Endothelial cell of umbilical vein (primary cell): ENCODE measurements around the gene STK32A. TPM values are rescaled to one million over a fixed set of nuclear protein-coding genes. Genes with fewer than 3 reads are reported as not detected.

ENCODE experiments used
- BruUV-seq: library from RNA; stranded (reverse); fragments of 400-500 nt; replicated peaks from 2 replicates; lab custom pipeline; 2021; lab: Mats Ljungman, UMichigan
- CTCF ChIA-PET: fragments of 300-600, 350-600 bp; sonication (Branson Sonifier 250); formaldehyde crosslinking; loops from one replicate; lab custom pipeline; 2021; ENCODE audit warnings: antibody characterized with exemption, inconsistent platforms; lab: Charles Lee
- POLR2A ChIA-PET: fragments of 300-600, 350-600 bp; sonication (Branson Sonifier 250); formaldehyde crosslinking; loops from one replicate; lab custom pipeline; 2021; ENCODE audit warnings: antibody characterized with exemption, inconsistent platforms; lab: Charles Lee
- DNase-seq: peaks from one replicate; pipeline ENCODE4 v3.0.0-alpha.2; 2011; ENCODE audit warnings: low read depth, low spot score
- FAIRE-seq: peaks from 2 replicates; lab custom pipeline; 2011; peaks lifted over from hg19 to GRCh38; lab: Jason Lieb, UNC
- H2AFZ ChIP-seq: 2 replicates; pipeline ENCODE4 v1.6.0; 2012; ENCODE audit warnings: low read depth, low read length, control low read depth, inconsistent platforms
- H3K27ac ChIP-seq: 2 replicates; pipeline ENCODE4 v1.5.1; 2011; ENCODE audit warnings: low read depth, mild to moderate bottlenecking, control low read depth, low read length, moderate library complexity; ENCODE audit not compliant: insufficient read depth
- H3K27me3 ChIP-seq, 2 experiments: 2 replicates each; pipeline versions ENCODE4 v1.6.0 to v1.6.1; 2011; ENCODE audit warnings: low read length in 2 of 2, mixed read lengths in 1 of 2; ENCODE audit not compliant: control insufficient read depth in 2 of 2, insufficient read depth in 2 of 2
- H3K36me3 ChIP-seq, 2 experiments: 2 replicates in 1 of 2; 3 replicates in 1 of 2; pipeline ENCODE4 v1.5.1; 2011; ENCODE audit warnings: low read length in 2 of 2, mild to moderate bottlenecking in 1 of 2, moderate library complexity in 1 of 2; ENCODE audit not compliant: control insufficient read depth in 2 of 2, insufficient read depth in 2 of 2; ENCODE audit errors: extremely low read depth in 1 of 2
- H3K4me1 ChIP-seq: 3 replicates; pipeline ENCODE4 v1.5.1; 2011; ENCODE audit warnings: mild to moderate bottlenecking, low read length; ENCODE audit not compliant: control insufficient read depth, insufficient read depth; ENCODE audit errors: extremely low read depth
- H3K4me2 ChIP-seq: 2 replicates; pipeline ENCODE4 v1.6.1; 2011; ENCODE audit warnings: low read length, control low read depth, mixed read lengths; ENCODE audit not compliant: insufficient read depth
- H3K4me3 ChIP-seq, 3 experiments: fragments of 200-600 bp in 1 of 3; sonication (generic), shearing (Covaris generic) in 1 of 3; replicated peaks in 1 of 3; 2 replicates each; pipeline ENCODE4 v1.5.1; 2011 to 2016; ENCODE audit warnings: control low read depth in 3 of 3, low read length in 3 of 3, mild to moderate bottlenecking in 2 of 3, inconsistent platforms in 1 of 3, low read depth in 1 of 3, moderate library complexity in 1 of 3; ENCODE audit not compliant: insufficient read depth in 1 of 3
- H3K79me2 ChIP-seq: 2 replicates; pipeline ENCODE4 v1.6.0; 2012; ENCODE audit warnings: low read length, inconsistent platforms; ENCODE audit not compliant: control insufficient read depth, insufficient read depth
- H3K9ac ChIP-seq: replicated peaks from 2 replicates; pipeline ENCODE3; 2011; ENCODE audit warnings: low read length, control low read depth; ENCODE audit not compliant: insufficient read depth; ENCODE audit errors: extremely low read depth
- H3K9me1 ChIP-seq: replicated peaks from 3 replicates; pipeline ENCODE4 v1.6.0; 2011; ENCODE audit warnings: mild to moderate bottlenecking, low read length; ENCODE audit not compliant: control insufficient read depth, insufficient read depth; ENCODE audit errors: extremely low read depth
- H3K9me3 ChIP-seq: replicated peaks from 2 replicates; pipeline ENCODE4 v1.5.1; 2012; ENCODE audit warnings: low read length, inconsistent platforms; ENCODE audit not compliant: control insufficient read depth, insufficient read depth
- H4K20me1 ChIP-seq: replicated peaks from 2 replicates; pipeline ENCODE3; 2011; ENCODE audit warnings: mild to moderate bottlenecking, low read length; ENCODE audit not compliant: control insufficient read depth, insufficient read depth; ENCODE audit errors: extremely low read depth
- CTCF ChIP-seq, 2 donors: IDR thresholded peaks; 1 replicate in 1 of 2; 2 replicates in 1 of 2; pipeline ENCODE4 v1.5.1; 2011; ENCODE audit warnings: low read length in 2 of 2, mild to moderate bottlenecking in 2 of 2, moderate library complexity in 2 of 2, control low read depth in 1 of 2, inconsistent platforms in 1 of 2, low read depth in 1 of 2; ENCODE audit not compliant: insufficient read depth in 1 of 2; ENCODE audit errors: extremely low read depth in 1 of 2
- EZH2 ChIP-seq: IDR thresholded peaks from 2 replicates; pipeline ENCODE4 v1.6.1; 2012; ENCODE audit warnings: borderline replicate concordance, low read depth, mild to moderate bottlenecking, moderate library complexity, low read length, inconsistent platforms; ENCODE audit not compliant: severe bottlenecking
- FOS ChIP-seq: IDR thresholded peaks from 2 replicates; pipeline ENCODE4 v1.6.1; 2011; ENCODE audit warnings: mild to moderate bottlenecking, low read length, moderate library complexity, borderline replicate concordance; ENCODE audit not compliant: insufficient read depth
- GATA2 ChIP-seq: IDR thresholded peaks from 2 replicates; pipeline ENCODE4 v1.7.0; 2011; ENCODE audit warnings: low read depth, mild to moderate bottlenecking, moderate library complexity, mixed read lengths, low read length; ENCODE audit not compliant: insufficient read length, insufficient read depth
- MAX ChIP-seq: IDR thresholded peaks from 2 replicates; pipeline ENCODE4 v1.6.1; 2011; ENCODE audit not compliant: insufficient read depth, insufficient read length
- MYC ChIP-seq: IDR thresholded peaks from one replicate; pipeline ENCODE4 v1.6.1; 2011; ENCODE audit warnings: mild to moderate bottlenecking, low read depth, low read length
- POLR2AphosphoS5 ChIP-seq: IDR thresholded peaks from 2 replicates; pipeline ENCODE4 v1.6.1; 2012; ENCODE audit warnings: low read depth, mild to moderate bottlenecking, control low read depth, low read length, moderate library complexity; ENCODE audit not compliant: insufficient read depth
- dilution Hi-C: fragments of 300-500 bp; cut with MboI; formaldehyde crosslinking; loops from one replicate; pipeline ENCODE4 v1.15.0; 2019; ENCODE audit warnings: low sequenced_read_pairs; ENCODE audit not compliant: extremely low pct_ligation_motif_present
- intact Hi-C: fragments of 100-400 bp; cut with micrococcal nuclease; formaldehyde crosslinking; loops from one replicate; pipeline ENCODE4 v1.10.0; 2022
- polyA plus RNA-seq, 4 experiments: library from polyadenylated mRNA; depleted of rRNA in 3 of 4; stranded (reverse) in 3 of 4; unstranded in 1 of 4; fragments of >200 nt; gene quantifications; 2 replicates each; pipeline versions ENCODE4 v1.2.1 to v1.2.3, GENCODE V29; 2011 to 2012; ENCODE audit warnings: missing spikeins in 1 of 4
- total RNA-seq: library from RNA; stranded (reverse); gene quantifications from 2 replicates; pipeline ENCODE4 v1.2.3, GENCODE V29; 2021

The STK32A gene
- total and polyA plus RNA-seq, 2 donors (not counting 3 experiments of a cell fraction or from before 2014, with no cell fraction given): not detected

- Histone ChIP-seq H3K4me1 (no peaks in the 10 kb centered on the region), H2AFZ (no peak overlapping the region), H3K9ac (no peak overlapping the region), H3K27ac (no peak overlapping the region), H3K27me3 (peaks cover 4 to 18% of the 10 kb centered on the region in 2 experiments), H3K9me3 (no peaks in the 10 kb centered on the region), H4K20me1 (no peaks in the 10 kb centered on the region), H3K79me2 (no peaks in the 10 kb centered on the region), H3K4me3 (no peak overlapping the region), H3K4me2 (no peak overlapping the region), H3K36me3 (no peaks in the 10 kb centered on the region), H3K9me1 (no peaks in the 10 kb centered on the region)
- intact Hi-C loops (loop anchor here (10.0 kb wide), 1 partner anchor 396 kb away; no protein-coding TSS in a partner anchor), dilution Hi-C loops (no loop called here)
- FAIRE-seq (no peak), DNase-seq (no peak)
- POLR2A ChIA-PET: no interaction called here
- CTCF ChIA-PET: no interaction called here
- BruUV-seq: no TSS peak
- no peak for TF ChIP-seq MAX
- TF ChIP-seq FOS: no peak
- no peak for TF ChIP-seq CTCF (IDR thresholded peaks at IDR 0.05; ENCODE audit: extremely low read depth in 1 of 2, insufficient read depth in 1 of 2, low read depth in 1 of 2, low read length in 2 of 2)
- no peak for TF ChIP-seq MYC
- TF ChIP-seq EZH2: no peak
- TF ChIP-seq GATA2: no peak
- no peak for TF ChIP-seq POLR2AphosphoS5
Observed at GRCh38 chr5:147360816-147361215, 126.0 kb downstream of the STK32A start.
